ENCODE data around the gene CDCA5. TPM values are rescaled to one million over a fixed set of nuclear protein-coding genes. Genes with fewer than 3 reads are reported as not detected.

The CDCA5 gene
- total RNA-seq, 1 donor from 2014 or later: 2.6 TPM

DNA sequence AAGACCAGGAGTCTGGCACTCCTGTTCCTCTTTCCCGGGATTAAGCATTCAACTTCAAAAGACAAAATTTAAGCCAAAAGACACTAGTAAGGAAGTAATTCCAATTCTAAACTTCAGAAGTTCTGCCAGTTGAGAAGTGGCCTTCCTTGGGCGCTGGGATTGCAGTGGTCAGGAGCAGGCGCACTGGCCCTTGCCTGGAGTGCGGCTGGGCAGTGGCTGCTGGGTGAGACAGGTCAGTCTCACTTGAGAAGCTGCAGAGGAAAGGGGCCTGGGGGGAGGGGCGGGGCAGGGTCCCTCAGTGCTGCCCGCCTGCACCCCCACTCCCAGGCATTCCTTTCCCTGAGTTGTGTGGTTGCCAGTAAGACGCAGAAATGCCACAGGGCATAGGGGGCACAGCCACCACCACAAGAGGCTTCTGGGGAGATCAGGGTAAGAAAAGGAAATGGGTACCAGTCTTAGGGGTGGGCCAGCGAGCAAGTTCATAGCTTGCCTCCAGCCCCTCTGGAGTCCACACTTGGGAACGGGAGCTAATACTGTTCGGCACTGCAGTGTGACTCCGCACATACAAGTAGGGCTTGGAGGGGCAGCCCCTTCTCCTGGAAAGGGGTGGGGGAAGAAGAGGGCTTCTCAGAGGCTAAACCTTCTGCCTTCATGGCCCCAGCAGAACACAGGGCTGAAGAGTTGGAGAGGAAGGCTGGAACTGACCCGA is 43.8 kb upstream of the CDCA5 start:
- Mint-ChIP-seq H3K4me3 (no peak overlapping the region), H3K4me1 (peaks cover 49% of the 10 kb centered on the region), H3K9me3 (no peaks in the 10 kb centered on the region), H3K27ac (peak overlapping the region; percentile 12), H3K27me3 (no peaks in the 10 kb centered on the region), H3K36me3 (ENCODE audit: low read depth) (peaks cover 84% of the 10 kb centered on the region)
- TF ChIP-seq, protein P1, sequence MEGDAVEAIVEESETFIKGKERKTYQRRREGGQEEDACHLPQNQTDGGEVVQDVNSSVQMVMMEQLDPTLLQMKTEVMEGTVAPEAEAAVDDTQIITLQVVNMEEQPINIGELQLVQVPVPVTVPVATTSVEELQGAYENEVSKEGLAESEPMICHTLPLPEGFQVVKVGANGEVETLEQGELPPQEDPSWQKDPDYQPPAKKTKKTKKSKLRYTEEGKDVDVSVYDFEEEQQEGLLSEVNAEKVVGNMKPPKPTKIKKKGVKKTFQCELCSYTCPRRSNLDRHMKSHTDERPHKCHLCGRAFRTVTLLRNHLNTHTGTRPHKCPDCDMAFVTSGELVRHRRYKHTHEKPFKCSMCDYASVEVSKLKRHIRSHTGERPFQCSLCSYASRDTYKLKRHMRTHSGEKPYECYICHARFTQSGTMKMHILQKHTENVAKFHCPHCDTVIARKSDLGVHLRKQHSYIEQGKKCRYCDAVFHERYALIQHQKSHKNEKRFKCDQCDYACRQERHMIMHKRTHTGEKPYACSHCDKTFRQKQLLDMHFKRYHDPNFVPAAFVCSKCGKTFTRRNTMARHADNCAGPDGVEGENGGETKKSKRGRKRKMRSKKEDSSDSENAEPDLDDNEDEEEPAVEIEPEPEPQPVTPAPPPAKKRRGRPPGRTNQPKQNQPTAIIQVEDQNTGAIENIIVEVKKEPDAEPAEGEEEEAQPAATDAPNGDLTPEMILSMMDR (IDR thresholded peaks at IDR 0.05): no peak
- no peak for DNase-seq
- ChIA-PET CTCF (interaction anchor here (8.6 kb wide), 1 partner anchor 53 kb away, joined by 54 read pairs; the partner anchor contains the start of gene CAPN1), POLR2A (interaction anchor here (9.5 to 13.5 kb wide), 2 partner anchors 10 to 51 kb away, joined by 163 to 546 read pairs; partner anchors contain the start of genes CAPN1, FAU, MRPL49 and TM7SF2)
- intact Hi-C loops (cut with micrococcal nuclease): no loop called here
- no peak for ATAC-seq (ENCODE audit: low read depth)

DNA sequence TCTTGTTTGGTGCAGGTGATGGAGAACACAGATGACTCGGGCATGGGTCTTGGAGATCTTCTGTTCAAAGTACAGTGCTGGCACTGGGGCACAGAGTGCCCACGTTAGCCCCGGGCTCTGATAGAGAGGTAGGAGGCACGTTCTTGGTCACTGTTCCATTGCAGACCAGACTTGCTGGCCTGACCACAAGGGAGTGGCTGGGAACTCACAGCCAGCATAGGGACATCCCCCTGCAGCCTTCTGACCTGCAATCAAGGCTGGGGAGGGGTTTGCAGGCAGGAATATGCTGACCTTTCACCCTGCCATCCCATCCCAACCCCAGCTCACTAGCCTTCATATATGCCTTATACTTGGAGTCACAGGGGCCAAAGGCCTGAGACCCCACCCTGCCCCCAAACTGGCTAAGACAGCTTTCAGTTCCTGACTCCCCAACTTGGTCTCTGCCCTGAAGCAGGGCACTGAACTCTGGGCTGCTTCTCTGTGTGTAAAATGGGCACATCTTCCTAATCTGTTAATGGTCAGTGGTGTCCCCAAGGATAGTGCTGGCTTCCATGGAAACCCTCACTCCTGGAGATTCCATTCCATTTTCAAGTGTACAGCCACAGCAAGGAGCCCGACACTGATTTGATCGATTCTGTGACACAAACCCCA is 42.9 kb upstream of the CDCA5 start:
- H3K27ac Mint-ChIP-seq: peak overlapping the region; percentile 61
- TF ChIP-seq, protein P1 (IDR thresholded peaks at IDR 0.05): no peak
- H3K4me1 Mint-ChIP-seq: peaks cover 47% of the 10 kb centered on the region
- DNase-seq (no peak), ATAC-seq (ENCODE audit: low read depth) (no peak)
- no peaks in the 10 kb centered on the region for H3K27me3 Mint-ChIP-seq
- H3K9me3 Mint-ChIP-seq: no peaks in the 10 kb centered on the region
- H3K4me3 Mint-ChIP-seq: no peak overlapping the region
- intact Hi-C loops (cut with micrococcal nuclease): no loop called here
- CTCF ChIA-PET: interaction anchor here (0.9 to 1.4 kb wide), 2 partner anchors 17 to 55 kb away, joined by 4 to 6 read pairs; partner anchors contain the start of gene CAPN1
- POLR2A ChIA-PET: interaction anchor here (1.6 to 13.5 kb wide), 3 partner anchors 9 to 52 kb away, joined by 5 to 546 read pairs (median 163); partner anchors contain the start of genes CAPN1, FAU, MRPL49 and TM7SF2
- peaks cover 85% of the 10 kb centered on the region for H3K36me3 Mint-ChIP-seq (ENCODE audit: low read depth)

DNA sequence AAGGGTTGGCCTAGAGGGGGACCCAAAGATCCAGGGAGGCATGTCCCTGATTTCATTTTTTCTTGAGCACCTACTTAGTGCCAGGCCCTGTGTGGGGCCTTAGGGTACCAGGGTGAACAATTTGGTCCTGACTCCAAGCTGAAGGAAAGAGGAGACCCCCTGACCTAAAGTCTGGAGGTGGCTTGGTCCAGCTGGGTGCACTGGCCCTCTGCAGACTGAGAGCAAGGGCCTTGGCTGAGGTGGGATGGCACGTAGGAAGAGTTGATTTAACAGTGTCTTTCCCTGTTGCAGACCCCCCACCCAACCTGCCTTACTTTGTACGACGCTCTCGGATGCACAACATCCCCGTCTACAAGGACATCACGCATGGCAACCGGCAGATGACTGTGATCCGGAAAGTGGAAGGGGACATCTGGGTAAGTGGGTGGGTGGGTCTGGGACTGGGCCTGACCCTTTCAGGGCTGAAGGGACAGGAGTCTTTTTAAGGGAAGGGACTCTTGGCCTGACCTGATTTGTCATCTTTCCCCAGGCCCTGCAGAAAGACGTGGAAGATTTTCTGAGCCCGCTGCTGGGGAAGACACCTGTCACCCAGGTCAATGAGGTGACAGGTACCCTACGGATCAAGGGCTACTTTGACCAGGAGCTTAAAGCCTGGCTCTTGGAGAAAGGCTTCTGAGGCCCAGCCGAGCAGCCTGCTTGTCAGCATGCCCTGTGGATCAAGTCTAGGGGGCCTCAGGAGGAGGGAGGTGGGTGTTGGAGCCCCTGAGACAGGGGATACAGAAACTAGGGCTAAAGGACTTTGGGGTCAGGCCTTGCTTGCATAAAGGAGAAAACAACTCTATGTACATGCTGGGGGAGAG is 41.6 kb upstream of the CDCA5 start:
- ChIA-PET CTCF (interaction anchor here (0.6 to 1.4 kb wide), 3 partner anchors 10 to 56 kb away, joined by 3 to 6 read pairs (median 3); partner anchors contain the start of gene CAPN1), POLR2A (interaction anchor here (1.6 to 13.5 kb wide), 2 partner anchors 8 to 10 kb away, joined by 5 to 546 read pairs; partner anchors contain the start of genes FAU, MRPL49, TM7SF2 and ZNHIT2)
- no peak overlapping the region for H3K4me3 Mint-ChIP-seq

DNA sequence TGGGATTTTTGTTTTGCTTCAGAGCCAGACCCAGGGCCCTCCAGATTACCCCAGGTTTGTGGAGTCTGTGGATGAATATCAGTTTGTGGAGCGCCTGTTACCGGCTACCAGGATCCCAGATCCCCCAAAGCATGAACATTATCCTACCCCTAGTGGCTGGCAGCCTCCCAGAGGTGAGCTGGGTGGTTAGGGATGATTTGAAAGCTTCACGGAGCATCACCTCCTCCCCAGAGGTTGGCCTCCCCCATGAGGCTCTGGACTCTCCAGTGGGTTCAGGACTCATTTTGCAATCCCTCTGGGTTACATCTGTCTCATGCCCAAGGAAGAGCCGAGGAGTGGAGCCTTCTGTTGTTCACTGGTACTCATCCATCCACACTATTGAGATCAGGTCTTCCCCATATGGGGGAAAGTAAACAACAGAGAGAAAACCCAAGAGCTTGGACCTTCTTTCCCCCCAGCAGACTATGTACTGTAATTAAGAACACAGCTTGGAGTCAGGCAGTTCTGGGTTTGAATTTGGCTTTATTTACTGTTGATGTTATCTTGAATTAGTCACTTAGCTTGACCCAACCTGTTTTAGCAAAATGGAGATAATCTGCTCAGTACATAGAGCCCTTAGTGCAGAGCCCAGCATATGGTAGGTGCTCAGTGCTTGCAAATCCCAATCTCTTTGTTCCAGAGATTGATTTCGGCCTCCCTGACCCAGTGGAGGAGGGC is 40.8 kb upstream of the CDCA5 start:
- POLR2A ChIA-PET: interaction anchor here (1.0 to 15.3 kb wide), 3 partner anchors 7 to 13 kb away, joined by 3 to 546 read pairs (median 546); partner anchors contain the start of genes FAU, MRPL49, SYVN1 and TM7SF2
- peaks cover 85% of the 10 kb centered on the region for H3K36me3 Mint-ChIP-seq (ENCODE audit: low read depth)

More for the DNA sequence above, 41.6 kb upstream of the CDCA5 start:
- DNase-seq: no peak
- intact Hi-C loops (cut with micrococcal nuclease): no loop called here
- H3K36me3 Mint-ChIP-seq (ENCODE audit: low read depth): peaks cover 85% of the 10 kb centered on the region
- H3K4me1 Mint-ChIP-seq: peaks cover 47% of the 10 kb centered on the region
- no peak overlapping the region for H3K27ac Mint-ChIP-seq
- TF ChIP-seq, protein P1 (IDR thresholded peaks at IDR 0.05): no peak
- H3K27me3 Mint-ChIP-seq: no peaks in the 10 kb centered on the region
- ATAC-seq (ENCODE audit: low read depth): no peak
- H3K9me3 Mint-ChIP-seq: no peaks in the 10 kb centered on the region

More for the DNA sequence above, 40.8 kb upstream of the CDCA5 start:
- no peak for DNase-seq
- Mint-ChIP-seq H3K9me3 (no peaks in the 10 kb centered on the region), H3K4me1 (peaks cover 47% of the 10 kb centered on the region), H3K4me3 (peak overlapping the region; percentile 7), H3K27ac (no peak overlapping the region), H3K27me3 (no peaks in the 10 kb centered on the region)
- ATAC-seq (ENCODE audit: low read depth): no peak
- TF ChIP-seq, protein P1 (IDR thresholded peaks at IDR 0.05): no peak
- intact Hi-C loops (cut with micrococcal nuclease): no loop called here
- CTCF ChIA-PET: interaction anchor here (0.6 to 0.7 kb wide), 2 partner anchors 10 to 54 kb away, joined by 3 read pairs; no protein-coding TSS in a partner anchor
